Stomach (tissue), 9 donors: Measurements from ENCODE around the gene TRABD2B. TPM values are rescaled to one million over a fixed set of nuclear protein-coding genes. Genes with fewer than 3 reads are reported as not detected.
A peak's percentile ranks its signal among the peaks of the same experiment; 100 is the strongest.

Experiments
- DNase-seq, 2 donors: peaks; one replicate each; pipeline versions ENCODE4 v3.0.0 to v3.0.0-alpha.2; 2013 to 2019
- H3K27ac ChIP-seq, 5 donors: fragments of 200-600 bp in 4 of 5; sonication (generic) in 4 of 5; one replicate each; pipeline ENCODE4 v1.5.1; 2013 to 2019; ENCODE audit warnings: mild to moderate bottlenecking in 1 of 5, moderate library complexity in 1 of 5
- H3K27me3 ChIP-seq, 3 donors: fragments of 200-600 bp; sonication (generic); one replicate each; pipeline ENCODE4 v1.5.1; 2017 to 2019; ENCODE audit warnings: mixed run types in 1 of 3
- H3K36me3 ChIP-seq, 4 donors: fragments of 200-600 bp; sonication (generic); 1 replicate in 3 of 4; 2 replicates in 1 of 4; pipeline ENCODE4 v1.5.1; 2016 to 2019
- H3K4me1 ChIP-seq, 4 donors: fragments of 200-600 bp; sonication (generic); one replicate each; pipeline ENCODE4 v1.5.1; 2016 to 2019
- H3K4me3 ChIP-seq, 4 donors: fragments of 200-600 bp; sonication (generic) in 3 of 4; one replicate each; pipeline ENCODE4 v1.5.1; 2016 to 2019; ENCODE audit warnings: mild to moderate bottlenecking in 1 of 4
- H3K9me3 ChIP-seq, 4 donors: fragments of 200-600 bp; sonication (generic); one replicate each; pipeline ENCODE4 v1.5.1; 2016 to 2019
- CTCF ChIP-seq, 7 experiments: fragments of 450-650 bp in 4 of 7; fragments of 200-600 bp in 3 of 7; sonication (generic) in 3 of 7; IDR thresholded peaks; one replicate each; pipeline ENCODE4 v1.5.1; 2016 to 2019; ENCODE audit warnings: antibody characterized with exemption in 7 of 7, control low read depth in 2 of 7, mild to moderate bottlenecking in 1 of 7
- EP300 ChIP-seq: sonication (generic); formaldehyde crosslinking; IDR thresholded peaks from one replicate; pipeline ENCODE4 v1.6.1; 2017; ENCODE audit warnings: antibody characterized with exemption
- POLR2A ChIP-seq, 4 donors: fragments of 450-650 bp; IDR thresholded peaks; one replicate each; pipeline ENCODE4 v1.6.1; 2016; ENCODE audit warnings: antibody characterized with exemption in 4 of 4, control low read depth in 2 of 4, mild to moderate bottlenecking in 1 of 4, moderate library complexity in 1 of 4
- POLR2AphosphoS5 ChIP-seq, 3 donors: sonication (generic); formaldehyde crosslinking; IDR thresholded peaks; one replicate each; pipeline ENCODE4 v1.6.1; 2016; ENCODE audit warnings: antibody characterized with exemption in 3 of 3
- WGBS, 5 donors: extraction: QIAGEN DNeasy Blood & Tissue Kit in 3 of 5; methylation state at CpG; one replicate each; pipeline versions ENCODE4 v1.1.5 to v1.1.7; 2013 to 2018; 5-methylcytosine and 5-hydroxymethylcytosine counted together
- intact Hi-C: fragments of 100-400 bp; cut with DNase I; formaldehyde crosslinking; loops from one replicate; pipeline ENCODE4 v1.15.1; 2023; ENCODE audit warnings: low total_unique reads
- polyA plus RNA-seq, 3 donors: library from polyadenylated mRNA; stranded (reverse); fragments of 200-250 nt; gene quantifications; one replicate each; pipeline ENCODE4 v1.2.3, GENCODE V29; 2013
- total RNA-seq, 5 donors: library from RNA; depleted of rRNA; stranded (reverse); fragments of >200 nt; gene quantifications; one replicate each; pipeline versions ENCODE4 v1.1.0 to v1.2.3, GENCODE V29; 2014 to 2016
- donor health status: healthy with polysubstance abuse.
- donor health status: Bipolar disorder and iron deficiency.
- donor health status: healthy.

TRABD2B gene
- total and polyA plus RNA-seq, 8 donors = 0.31 to 2.0 (median 0.93) TPM; not detected in 1

DNA sequence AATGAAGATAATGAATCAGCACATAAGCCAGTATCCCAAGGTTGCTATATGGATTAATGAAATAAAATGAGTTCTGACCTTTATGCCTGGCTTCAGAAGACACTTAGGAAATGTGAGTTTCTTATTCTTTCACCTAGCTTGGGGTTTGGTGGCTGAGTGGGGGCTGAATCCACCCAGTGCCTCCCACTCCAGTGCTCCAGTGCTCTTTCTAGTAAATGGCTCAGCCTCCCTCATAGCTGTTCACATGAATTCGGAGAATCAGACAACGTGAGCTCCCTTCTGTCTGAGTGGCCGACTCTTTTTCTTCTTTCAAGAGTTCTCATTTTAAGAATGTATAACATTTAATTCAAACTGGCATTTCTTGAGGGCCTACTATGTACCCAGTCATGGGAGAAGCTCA is 43.5 kb downstream of the TRABD2B start:
- no peak for TF ChIP-seq CTCF (IDR thresholded peaks at IDR 0.05)
- TF ChIP-seq POLR2AphosphoS5 (IDR thresholded peaks at IDR 0.05) = no peak
- TF ChIP-seq EP300 = no peak
- no peak for TF ChIP-seq POLR2A (IDR thresholded peaks at IDR 0.05)
- DNase-seq = no peak
- H3K36me3 ChIP-seq = no peaks in the 10 kb centered on the region
- H3K27ac ChIP-seq = no peak overlapping the region
- H3K9me3 ChIP-seq = no peaks in the 10 kb centered on the region
- H3K4me3 ChIP-seq = no peak overlapping the region
- 90 to 98% (median 97%) methylated on average over 3 of the region's 3 CpGs for WGBS, 5 donors
- H3K4me1 ChIP-seq = no peaks in the 10 kb centered on the region
- intact Hi-C loops = no loop called here
- H3K27me3 ChIP-seq = no peaks in the 10 kb centered on the region

GRCh38 chr1:47951545-47952235 is 45.5 kb downstream of the TRABD2B start:
- Histone ChIP-seq H3K27ac (no peak overlapping the region), H3K9me3 (no peaks in the 10 kb centered on the region)
- TF ChIP-seq EP300 (no peak), CTCF (IDR thresholded peaks at IDR 0.05) (no peak), POLR2AphosphoS5 (IDR thresholded peaks at IDR 0.05) (no peak), POLR2A (IDR thresholded peaks at IDR 0.05) (no peak)

DNA sequence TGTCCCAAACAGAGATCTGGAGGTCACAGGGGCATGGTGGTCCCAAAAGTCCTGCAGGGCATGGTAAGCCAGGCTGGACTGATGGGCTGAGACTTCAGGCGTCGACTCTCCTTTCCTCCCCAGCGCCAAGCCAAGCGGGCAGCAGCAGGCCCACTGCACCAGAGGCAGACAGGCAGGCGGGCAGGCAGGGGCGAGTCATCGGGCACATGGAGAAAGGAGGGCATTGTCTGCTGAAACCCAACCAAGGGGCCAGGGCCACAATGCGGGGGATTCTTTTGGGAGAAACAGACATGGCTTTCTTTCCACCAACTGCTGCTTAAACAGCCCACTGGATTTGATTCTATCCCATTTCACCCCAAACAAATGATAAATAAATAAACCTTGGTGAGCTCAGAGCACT is 46.2 kb downstream of the TRABD2B start:
- TF ChIP-seq POLR2A (IDR thresholded peaks at IDR 0.05) (no peak), POLR2AphosphoS5 (IDR thresholded peaks at IDR 0.05) (no peak), EP300 (no peak), CTCF (IDR thresholded peaks at IDR 0.05) (no peak)
- intact Hi-C loops = no loop called here
- H3K27me3 ChIP-seq = no peaks in the 10 kb centered on the region
- no peaks in the 10 kb centered on the region for H3K4me1 ChIP-seq
- no peak overlapping the region for H3K27ac ChIP-seq
- peak in 1 of 2 donors; percentile 47 for DNase-seq
- no peak overlapping the region for H3K4me3 ChIP-seq
- no peaks in the 10 kb centered on the region for H3K9me3 ChIP-seq
- WGBS, 5 donors = 82 to 96% (median 94%) methylated on average over 8 of the region's 8 CpGs
- no peaks in the 10 kb centered on the region for H3K36me3 ChIP-seq

More at GRCh38 chr1:47951545-47952235, 45.5 kb downstream of the TRABD2B start:
- WGBS, 5 donors = 71 to 89% (median 82%) methylated on average over 5 to 6 of the region's 6 CpGs
- DNase-seq = no peak
- Histone ChIP-seq H3K4me1 (no peaks in the 10 kb centered on the region), H3K4me3 (no peak overlapping the region), H3K27me3 (no peaks in the 10 kb centered on the region), H3K36me3 (no peaks in the 10 kb centered on the region)
- intact Hi-C loops = no loop called here

DNA sequence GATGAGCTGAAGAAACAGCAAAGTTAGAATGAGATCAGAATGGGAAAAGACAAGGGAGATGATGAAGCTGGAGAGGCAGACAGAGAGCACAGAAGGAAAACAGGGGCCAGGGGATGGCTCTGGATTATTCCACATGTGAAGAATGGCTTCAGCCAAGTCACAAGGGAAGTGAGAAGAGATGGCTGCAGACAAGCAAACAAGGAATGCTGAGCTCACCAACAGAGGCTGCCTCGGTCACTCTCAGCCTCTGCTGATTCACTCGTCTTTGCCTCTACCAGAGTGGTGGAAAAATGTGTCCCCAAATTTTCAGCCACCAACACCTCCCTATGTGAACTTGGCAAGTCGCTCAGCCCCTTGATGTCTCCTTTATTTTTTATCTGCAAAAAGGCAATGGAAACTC is 46.7 kb downstream of the TRABD2B start:
- no peaks in the 10 kb centered on the region for H3K9me3 ChIP-seq
- intact Hi-C loops = no loop called here
- no peak overlapping the region for H3K27ac ChIP-seq
- no peak overlapping the region for H3K4me3 ChIP-seq
- H3K4me1 ChIP-seq = no peaks in the 10 kb centered on the region
- no peaks in the 10 kb centered on the region for H3K36me3 ChIP-seq
- H3K27me3 ChIP-seq = no peaks in the 10 kb centered on the region
- DNase-seq = no peak
- WGBS, 5 donors = 86 to 94% (median 88%) methylated on average over 3 of the region's 3 CpGs
- no peak for TF ChIP-seq POLR2A (IDR thresholded peaks at IDR 0.05)

DNA sequence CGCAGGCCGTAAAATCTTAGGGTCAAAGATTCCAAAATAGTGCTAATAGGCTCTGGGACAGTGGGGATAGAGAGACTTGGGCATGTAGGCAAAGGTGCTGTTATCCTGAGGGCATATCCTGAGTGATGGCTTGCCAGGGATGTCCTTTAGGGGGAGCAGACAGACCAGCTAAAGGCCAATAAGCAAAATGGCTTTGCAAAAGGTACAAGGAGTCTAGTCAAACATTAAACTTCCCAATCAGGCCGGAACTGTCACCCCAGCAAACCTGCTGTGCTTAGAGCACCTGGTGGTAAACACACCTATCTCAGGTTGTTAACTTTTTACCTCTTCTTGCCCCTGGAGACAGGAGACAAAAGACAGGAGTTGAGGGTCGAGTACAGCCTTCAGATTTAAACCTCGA is 49.1 kb downstream of the TRABD2B start:
- H3K27me3 ChIP-seq = no peaks in the 10 kb centered on the region
- H3K9me3 ChIP-seq = no peaks in the 10 kb centered on the region
- H3K4me1 ChIP-seq = peaks cover 0 to 14% (median 3%) of the 10 kb centered on the region in 4 donors
- H3K27ac ChIP-seq = no peak overlapping the region
- no peaks in the 10 kb centered on the region for H3K36me3 ChIP-seq
- intact Hi-C loops = no loop called here
- H3K4me3 ChIP-seq = no peak overlapping the region
- 48 to 65% (median 61%) methylated on average over 5 of the region's 5 CpGs for WGBS, 5 donors
- peak in 1 of 2 donors; percentile 77 for DNase-seq
- TF ChIP-seq EP300 = no peak
- TF ChIP-seq CTCF (IDR thresholded peaks at IDR 0.05) = no peak
- TF ChIP-seq POLR2AphosphoS5 (IDR thresholded peaks at IDR 0.05) = no peak
- no peak for TF ChIP-seq POLR2A (IDR thresholded peaks at IDR 0.05)
